ENCODE results near the gene COL7A1.

The COL7A1 gene

GRCh38 chr3:48548729-48549705 lies 46.1 kb downstream of the COL7A1 start:
- 0 out of 2 replicates have a peak, but pooled peaks cover under 1% of the 10 kb centered on the region for H3K4me1 ChIP-seq (ENCODE audit: insufficient read depth, low read length)
- peaks cover 20% of the 10 kb centered on the region; the same call in 1 of the 2 replicates for H3K36me3 ChIP-seq (ENCODE audit: insufficient read depth, low read length)
- H4K20me1 ChIP-seq (ENCODE audit: insufficient read depth, low read length), result no peaks in the 10 kb centered on the region; the same call in 1 of the 2 replicates
- no peak overlapping the region for H3K9ac ChIP-seq (ENCODE audit: low read depth, low read length)
- no peaks in the 10 kb centered on the region for H3K9me3 ChIP-seq (ENCODE audit: insufficient read depth, low read length, severe bottlenecking)
- no peak overlapping the region for H3K4me3 ChIP-seq (ENCODE audit: low read depth in 1 of 2, low read length in 2 of 2)
- ATAC-seq (ENCODE audit: insufficient read depth, low read depth) (peak; percentile 99), DNase-seq (peak; percentile 83)
- no peaks in the 10 kb centered on the region for H3K27me3 ChIP-seq (ENCODE audit: insufficient read depth, low read length, poor library complexity)
- no peak overlapping the region for H3K27ac ChIP-seq (ENCODE audit: low read length)
- H3K79me2 ChIP-seq (ENCODE audit: insufficient read depth, low read length), result no peaks in the 10 kb centered on the region
- H2AFZ ChIP-seq (ENCODE audit: low read depth, low read length), result no peak overlapping the region
- H3K4me2 ChIP-seq (ENCODE audit: insufficient read depth, low read length), result no peak overlapping the region
- TF ChIP-seq CTCF (IDR thresholded peaks at IDR 0.05; ENCODE audit: borderline replicate concordance, extremely low read depth, low read length, poor library complexity, severe bottlenecking), result peak; percentile 96
- TF ChIP-seq EZH2 (IDR thresholded peaks at IDR 0.05; ENCODE audit: borderline replicate concordance, low read depth, low read length, severe bottlenecking), result no peak

- Histone ChIP-seq H3K4me2 (ENCODE audit: insufficient read depth, low read length) (no peak overlapping the region), H4K20me1 (ENCODE audit: insufficient read depth, low read length) (no peaks in the 10 kb centered on the region; the same call in 1 of the 2 replicates), H3K79me2 (ENCODE audit: insufficient read depth, low read length) (no peaks in the 10 kb centered on the region), H3K9me3 (ENCODE audit: insufficient read depth, low read length, severe bottlenecking) (no peaks in the 10 kb centered on the region), H3K4me3 (ENCODE audit: low read depth in 1 of 2, low read length in 2 of 2) (no peak overlapping the region), H3K9ac (ENCODE audit: low read depth, low read length) (no peak overlapping the region), H3K27me3 (ENCODE audit: insufficient read depth, low read length, poor library complexity) (no peaks in the 10 kb centered on the region), H2AFZ (ENCODE audit: low read depth, low read length) (no peak overlapping the region), H3K27ac (ENCODE audit: low read length) (no peak overlapping the region), H3K4me1 (ENCODE audit: insufficient read depth, low read length) (no peaks in the 10 kb centered on the region), H3K36me3 (ENCODE audit: insufficient read depth, low read length) (peaks cover 20% of the 10 kb centered on the region; the same call in 1 of the 2 replicates)
- no peak for ATAC-seq (ENCODE audit: insufficient read depth, low read depth)
- TF ChIP-seq CTCF (IDR thresholded peaks at IDR 0.05; ENCODE audit: borderline replicate concordance, extremely low read depth, low read length, poor library complexity, severe bottlenecking), result no peak
- no peak for TF ChIP-seq EZH2 (IDR thresholded peaks at IDR 0.05; ENCODE audit: borderline replicate concordance, low read depth, low read length, severe bottlenecking)
- no peak for DNase-seq
Observed at GRCh38 chr3:48548126-48548525, 47.0 kb downstream of the COL7A1 start.

- Histone ChIP-seq H3K27me3 (ENCODE audit: insufficient read depth, low read length, poor library complexity) (no peaks in the 10 kb centered on the region), H3K4me3 (ENCODE audit: low read depth in 1 of 2, low read length in 2 of 2) (no peak overlapping the region), H3K36me3 (ENCODE audit: insufficient read depth, low read length) (peaks cover 20% of the 10 kb centered on the region; the same call in 1 of the 2 replicates), H3K9ac (ENCODE audit: low read depth, low read length) (no peak overlapping the region), H3K4me2 (ENCODE audit: insufficient read depth, low read length) (no peak overlapping the region), H3K79me2 (ENCODE audit: insufficient read depth, low read length) (no peaks in the 10 kb centered on the region), H3K4me1 (ENCODE audit: insufficient read depth, low read length) (no peaks in the 10 kb centered on the region), H3K9me3 (ENCODE audit: insufficient read depth, low read length, severe bottlenecking) (no peaks in the 10 kb centered on the region), H3K27ac (ENCODE audit: low read length) (no peak overlapping the region), H2AFZ (ENCODE audit: low read depth, low read length) (no peak overlapping the region), H4K20me1 (ENCODE audit: insufficient read depth, low read length) (no peaks in the 10 kb centered on the region; the same call in 1 of the 2 replicates)
- no peak for ATAC-seq (ENCODE audit: insufficient read depth, low read depth)
- DNase-seq, result no peak
- TF ChIP-seq EZH2 (IDR thresholded peaks at IDR 0.05; ENCODE audit: borderline replicate concordance, low read depth, low read length, severe bottlenecking) (no peak), CTCF (IDR thresholded peaks at IDR 0.05; ENCODE audit: borderline replicate concordance, extremely low read depth, low read length, poor library complexity, severe bottlenecking) (no peak)
Observed at GRCh38 chr3:48546203-48546829, 48.8 kb downstream of the COL7A1 start.
